Measurements from ENCODE around the gene ZCCHC7. TPM values are rescaled to one million over a fixed set of nuclear protein-coding genes. Genes with fewer than 3 reads are reported as not detected.

The ZCCHC7 gene
- total and polyA plus RNA-seq, 2 experiments from 2014 or later = 29.8 to 38.8 TPM

- H3K4me3 Mint-ChIP-seq = peak overlapping the region; percentile 53
- peak overlapping the region; percentile 60; the same call in 1 of the 2 replicates for H3K27ac ChIP-seq (ENCODE audit: low read depth)
- peak overlapping the region; percentile 63 for H3K4me2 ChIP-seq
- peaks cover 45% of the 10 kb centered on the region for H3K4me1 Mint-ChIP-seq
- peaks cover 15% of the 10 kb centered on the region for H3K79me2 ChIP-seq (replicated peaks; ENCODE audit: insufficient read depth)
- no peak overlapping the region for H2AFZ ChIP-seq
- peaks cover 53% of the 10 kb centered on the region for H3K4me1 ChIP-seq (ENCODE audit: insufficient read depth)
- no peaks in the 10 kb centered on the region for H3K36me3 ChIP-seq (ENCODE audit: insufficient read depth)
- DNase-seq (ENCODE audit: low spot score) (peak; percentile 37), ATAC-seq (peak; percentile 73)
- H3K27me3 ChIP-seq (ENCODE audit: insufficient read depth) = no peaks in the 10 kb centered on the region
- H4K20me1 ChIP-seq (replicated peaks; ENCODE audit: insufficient read depth) = no peaks in the 10 kb centered on the region
- peaks cover 28% of the 10 kb centered on the region for H3K36me3 Mint-ChIP-seq (ENCODE audit: low read depth)
- H3K27me3 Mint-ChIP-seq (ENCODE audit: insufficient read depth, low read depth, poor library complexity) = peaks cover 8% of the 10 kb centered on the region
- no peaks in the 10 kb centered on the region for H3K9me2 ChIP-seq (ENCODE audit: insufficient read depth)
- peak overlapping the region; percentile 82 for H3K27ac Mint-ChIP-seq
- peaks cover 6% of the 10 kb centered on the region for H3K9me3 Mint-ChIP-seq
- no peaks in the 10 kb centered on the region for H3F3A ChIP-seq (replicated peaks; ENCODE audit: low read depth)
- peak overlapping the region; percentile 34 for H3K4me3 ChIP-seq
- no peak for TF ChIP-seq ZNF462 (CRISPR knock-in tag; IDR thresholded peaks at IDR 0.05)
- no peak for TF ChIP-seq EZH2phosphoT487 (IDR thresholded peaks at IDR 0.05; ENCODE audit: unreplicated experiment)
- 0 out of 2 replicates have a peak, but pooled peaks have one; percentile 15 for TF ChIP-seq NANOG (IDR thresholded peaks at IDR 0.05; ENCODE audit: borderline replicate concordance)
Measured at GRCh38 chr9:37191403-37192089, 71.2 kb downstream of the ZCCHC7 start.

- no peak overlapping the region for H3K27ac ChIP-seq (ENCODE audit: low read depth)
- no peak overlapping the region for H3K4me3 Mint-ChIP-seq
- H3K79me2 ChIP-seq (replicated peaks; ENCODE audit: insufficient read depth) = peaks cover 10% of the 10 kb centered on the region
- no peaks in the 10 kb centered on the region for H3K9me2 ChIP-seq (ENCODE audit: insufficient read depth)
- no peak overlapping the region for H3K4me2 ChIP-seq
- peak overlapping the region; percentile 82 for H3K27ac Mint-ChIP-seq
- peaks cover 55% of the 10 kb centered on the region for H3K4me1 Mint-ChIP-seq
- H3K4me3 ChIP-seq = no peak overlapping the region
- H3K9me3 Mint-ChIP-seq = peaks cover 6% of the 10 kb centered on the region
- no peaks in the 10 kb centered on the region for H4K20me1 ChIP-seq (replicated peaks; ENCODE audit: insufficient read depth)
- DNase-seq (ENCODE audit: low spot score) = no peak
- H3K36me3 Mint-ChIP-seq (ENCODE audit: low read depth) = peaks cover 18% of the 10 kb centered on the region
- H3K4me1 ChIP-seq (ENCODE audit: insufficient read depth) = peaks cover 51% of the 10 kb centered on the region
- no peaks in the 10 kb centered on the region for H3F3A ChIP-seq (replicated peaks; ENCODE audit: low read depth)
- no peak overlapping the region for H2AFZ ChIP-seq
- no peaks in the 10 kb centered on the region for H3K36me3 ChIP-seq (ENCODE audit: insufficient read depth)
- no peak for ATAC-seq
- H3K27me3 ChIP-seq (ENCODE audit: insufficient read depth) = no peaks in the 10 kb centered on the region
- H3K27me3 Mint-ChIP-seq (ENCODE audit: insufficient read depth, low read depth, poor library complexity) = peaks cover 8% of the 10 kb centered on the region
- TF ChIP-seq ZNF462 (CRISPR knock-in tag; IDR thresholded peaks at IDR 0.05) = no peak
- no peak for TF ChIP-seq NANOG (IDR thresholded peaks at IDR 0.05; ENCODE audit: borderline replicate concordance)
- no peak for TF ChIP-seq ZNF331 (CRISPR knock-in tag; IDR thresholded peaks at IDR 0.05; ENCODE audit: low read depth)
Measured at GRCh38 chr9:37192803-37193202, 72.4 kb downstream of the ZCCHC7 start.
